Activated naive CD4-positive, alpha-beta T cell treated with anti-CD3 and anti-CD28 coated beads for 36 hours (primary cell): ENCODE measurements around the gene CCT6B. TPM values are rescaled to one million over a fixed set of nuclear protein-coding genes. Genes with fewer than 3 reads are reported as not detected.

ENCODE experiments used
- CTCF ChIA-PET: fragments of 350-600 bp; sonication (Branson Sonifier 250); formaldehyde crosslinking; loops from one replicate; lab custom pipeline; 2021; ENCODE audit warnings: antibody characterized with exemption; lab: Charles Lee
- DNase-seq: peaks from one replicate; pipeline ENCODE4 v3.0.0-alpha.2; 2020
- H3K27ac Mint-ChIP-seq: one replicate; pipeline ENCODE4 v1.8.0; 2021; ENCODE audit warnings: mild to moderate bottlenecking, mixed read lengths
- H3K27me3 Mint-ChIP-seq: one replicate; pipeline ENCODE4 v1.8.0; 2021; ENCODE audit warnings: low read depth, mixed read lengths
- H3K36me3 Mint-ChIP-seq: one replicate; pipeline ENCODE4 v1.8.0; 2021; ENCODE audit warnings: low read depth, mixed read lengths
- H3K4me1 Mint-ChIP-seq: one replicate; pipeline ENCODE4 v1.8.0; 2021; ENCODE audit warnings: low read depth, mixed read lengths
- H3K4me3 Mint-ChIP-seq: one replicate; pipeline ENCODE4 v1.8.0; 2021; ENCODE audit warnings: mild to moderate bottlenecking, moderate library complexity, mixed read lengths
- H3K9me3 Mint-ChIP-seq: one replicate; pipeline ENCODE4 v1.8.0; 2021; ENCODE audit warnings: mixed read lengths
- intact Hi-C: fragments of 100-400 bp; cut with micrococcal nuclease; formaldehyde crosslinking; loops from one replicate; pipeline ENCODE4 v1.15.1; 2023
- total RNA-seq, 2 experiments: library from RNA; stranded (reverse); gene quantifications; one replicate each; pipeline ENCODE4 v1.2.3, GENCODE V29; 2021

CCT6B gene
- total RNA-seq, 2 experiments from 2014 or later: 0.69 to 1.5 TPM

DNA sequence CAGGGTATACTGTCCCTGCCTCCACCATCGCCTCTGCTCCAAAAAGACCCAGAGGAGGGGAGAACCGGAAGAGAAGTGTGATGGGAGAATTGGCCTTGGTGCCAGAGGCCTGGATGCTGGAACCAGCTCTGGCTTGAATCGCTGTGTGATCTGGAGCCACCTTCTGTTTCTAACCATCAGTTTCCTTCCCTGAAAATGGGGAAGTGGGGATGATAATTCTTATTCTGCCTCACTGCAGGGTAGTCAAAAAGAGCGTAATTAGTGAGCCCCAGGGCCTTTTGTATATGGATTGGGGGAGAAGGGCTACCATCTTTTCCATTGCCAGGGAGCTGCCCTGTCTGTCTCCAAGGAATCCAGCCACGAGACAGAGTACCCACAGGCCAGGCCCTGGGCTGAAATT, 52.2 kb downstream of the CCT6B start:
- H3K36me3 Mint-ChIP-seq: no peaks in the 10 kb centered on the region

DNA sequence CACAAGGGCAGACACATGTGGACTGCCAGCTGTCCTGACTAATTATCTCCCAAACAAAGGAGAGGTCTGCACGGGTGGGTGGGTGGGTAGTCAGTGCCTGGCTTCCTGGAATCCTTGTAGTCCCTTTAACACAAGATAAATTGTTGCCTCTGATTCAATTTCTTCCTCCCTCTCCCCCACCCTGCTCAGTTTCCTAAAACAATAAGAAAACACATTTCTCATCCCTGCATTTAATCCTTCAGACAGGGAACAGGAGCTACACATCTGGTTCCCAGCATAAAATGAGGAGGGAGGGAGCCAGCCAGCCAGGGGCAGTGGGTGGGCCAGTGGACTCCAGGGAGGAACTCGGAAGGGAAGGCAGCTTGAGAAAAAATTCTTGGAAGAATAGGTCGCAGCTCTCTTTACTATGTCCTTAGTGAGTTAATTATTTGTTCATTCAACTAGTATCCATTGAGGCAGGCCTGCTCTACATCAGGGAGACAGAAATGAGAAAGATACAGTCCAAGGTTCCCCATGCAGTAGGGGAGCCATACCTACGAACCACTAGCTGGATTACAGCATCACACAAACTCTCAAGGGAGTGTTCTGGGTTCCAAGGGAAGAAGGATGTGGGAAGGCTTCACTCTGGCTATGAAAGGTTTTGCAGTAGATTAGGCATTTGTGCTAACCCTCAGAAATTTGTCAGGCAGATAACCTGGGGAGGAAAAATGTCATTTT, 58.3 kb downstream of the CCT6B start:
- Mint-ChIP-seq H3K27ac (no peak overlapping the region), H3K4me1 (no peaks in the 10 kb centered on the region)
- CTCF ChIA-PET: interaction anchor here (0.6 kb wide), 1 partner anchor 115 kb away, joined by 5 read pairs; no protein-coding TSS in a partner anchor

More for the DNA sequence above, 52.2 kb downstream of the CCT6B start:
- Mint-ChIP-seq H3K27me3 (no peaks in the 10 kb centered on the region), H3K4me3 (no peak overlapping the region), H3K4me1 (no peaks in the 10 kb centered on the region), H3K9me3 (no peaks in the 10 kb centered on the region), H3K27ac (no peak overlapping the region)
- CTCF ChIA-PET: no interaction called here
- intact Hi-C loops: no loop called here
- DNase-seq: no peak

DNA sequence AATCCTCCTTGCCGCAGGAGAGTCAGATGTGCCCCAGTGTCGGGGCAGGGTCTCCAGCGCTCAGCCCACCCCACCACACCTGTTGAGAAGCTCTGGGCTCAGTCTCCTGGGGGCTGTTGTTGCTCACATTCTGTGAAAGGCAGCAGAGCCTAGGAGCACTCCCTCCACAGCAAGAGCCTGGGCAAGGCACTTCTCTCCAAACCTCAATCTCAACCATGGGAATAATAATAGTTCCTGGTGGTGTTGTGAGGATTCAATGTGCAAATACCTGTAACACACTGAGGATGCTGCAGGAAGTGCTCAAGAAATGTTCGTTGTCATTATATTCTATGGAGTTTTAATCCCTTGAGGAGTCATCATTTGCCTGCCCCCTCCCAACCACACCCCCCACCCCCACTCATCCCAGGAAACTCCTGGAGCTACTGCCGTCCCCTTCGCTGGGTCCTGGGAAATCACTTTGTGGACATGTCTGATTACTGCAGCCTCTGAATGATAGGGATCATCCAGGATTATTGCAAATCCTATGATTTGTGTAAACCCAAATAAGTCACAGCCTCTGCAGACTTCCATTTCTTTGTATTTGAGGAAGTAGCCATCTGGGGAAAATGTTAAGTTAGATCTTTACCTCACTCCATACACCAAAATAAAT, 61.5 kb downstream of the CCT6B start:
- H3K4me1 Mint-ChIP-seq: no peaks in the 10 kb centered on the region
- H3K36me3 Mint-ChIP-seq: no peaks in the 10 kb centered on the region
- H3K4me3 Mint-ChIP-seq: no peak overlapping the region
- no peak for DNase-seq
- intact Hi-C loops: no loop called here
- no peaks in the 10 kb centered on the region for H3K9me3 Mint-ChIP-seq
- H3K27ac Mint-ChIP-seq: no peak overlapping the region
- peaks cover 18% of the 10 kb centered on the region for H3K27me3 Mint-ChIP-seq
- CTCF ChIA-PET: no interaction called here

More for the DNA sequence above, 58.3 kb downstream of the CCT6B start:
- H3K4me3 Mint-ChIP-seq: no peak overlapping the region
- intact Hi-C loops: no loop called here
- no peak for DNase-seq
- peaks cover 4% of the 10 kb centered on the region for H3K27me3 Mint-ChIP-seq
- no peaks in the 10 kb centered on the region for H3K9me3 Mint-ChIP-seq
- no peaks in the 10 kb centered on the region for H3K36me3 Mint-ChIP-seq

DNA sequence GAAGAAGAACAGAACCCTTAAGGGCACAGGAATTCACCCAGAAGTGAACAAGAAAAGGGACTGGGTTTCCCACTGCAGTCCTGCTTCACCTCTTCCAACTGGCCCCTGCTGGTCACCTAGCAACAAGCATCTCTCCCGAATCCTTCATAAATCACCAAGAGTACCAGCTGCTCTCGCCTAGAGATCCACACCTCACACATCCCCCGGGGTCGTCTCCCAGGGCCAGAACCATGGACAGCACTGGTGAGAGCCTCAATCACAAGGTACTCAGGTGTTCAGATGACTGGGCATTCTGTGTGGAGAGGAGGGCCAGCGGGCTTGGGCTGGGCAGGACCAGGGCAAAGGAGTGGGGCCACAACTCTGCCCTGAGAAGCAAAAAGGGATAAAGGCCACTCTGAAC, 65.9 kb downstream of the CCT6B start:
- CTCF ChIA-PET: no interaction called here
- H3K36me3 Mint-ChIP-seq: no peaks in the 10 kb centered on the region
- intact Hi-C loops: no loop called here
- H3K4me3 Mint-ChIP-seq: no peak overlapping the region
- no peak for DNase-seq
- no peak overlapping the region for H3K27ac Mint-ChIP-seq
- H3K27me3 Mint-ChIP-seq: peaks cover 18% of the 10 kb centered on the region
- H3K9me3 Mint-ChIP-seq: no peaks in the 10 kb centered on the region
- H3K4me1 Mint-ChIP-seq: no peaks in the 10 kb centered on the region

DNA sequence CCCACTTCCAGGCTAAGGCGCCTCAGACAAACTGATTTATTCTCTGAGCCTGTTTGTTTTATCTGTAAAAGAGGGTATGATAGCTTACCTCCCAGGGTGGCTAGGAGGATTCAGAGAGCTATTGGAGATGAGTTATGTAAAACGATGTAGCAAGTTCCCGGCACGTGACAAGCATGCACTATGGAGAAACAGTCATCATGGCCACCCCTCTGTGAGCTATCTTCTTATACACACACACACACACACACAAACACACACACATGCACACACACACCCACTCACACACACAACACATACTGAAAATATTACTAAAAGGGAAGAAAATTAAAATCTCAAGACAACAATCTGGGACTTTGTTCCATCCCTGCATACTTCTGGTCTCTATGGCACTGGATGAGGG, 66.3 kb downstream of the CCT6B start:
- H3K27me3 Mint-ChIP-seq: peaks cover 15% of the 10 kb centered on the region
- CTCF ChIA-PET: no interaction called here
- no peaks in the 10 kb centered on the region for H3K9me3 Mint-ChIP-seq
- H3K4me1 Mint-ChIP-seq: no peaks in the 10 kb centered on the region
- H3K4me3 Mint-ChIP-seq: no peak overlapping the region
- H3K27ac Mint-ChIP-seq: no peak overlapping the region
- no peak for DNase-seq
- intact Hi-C loops: no loop called here
- H3K36me3 Mint-ChIP-seq: no peaks in the 10 kb centered on the region

DNA sequence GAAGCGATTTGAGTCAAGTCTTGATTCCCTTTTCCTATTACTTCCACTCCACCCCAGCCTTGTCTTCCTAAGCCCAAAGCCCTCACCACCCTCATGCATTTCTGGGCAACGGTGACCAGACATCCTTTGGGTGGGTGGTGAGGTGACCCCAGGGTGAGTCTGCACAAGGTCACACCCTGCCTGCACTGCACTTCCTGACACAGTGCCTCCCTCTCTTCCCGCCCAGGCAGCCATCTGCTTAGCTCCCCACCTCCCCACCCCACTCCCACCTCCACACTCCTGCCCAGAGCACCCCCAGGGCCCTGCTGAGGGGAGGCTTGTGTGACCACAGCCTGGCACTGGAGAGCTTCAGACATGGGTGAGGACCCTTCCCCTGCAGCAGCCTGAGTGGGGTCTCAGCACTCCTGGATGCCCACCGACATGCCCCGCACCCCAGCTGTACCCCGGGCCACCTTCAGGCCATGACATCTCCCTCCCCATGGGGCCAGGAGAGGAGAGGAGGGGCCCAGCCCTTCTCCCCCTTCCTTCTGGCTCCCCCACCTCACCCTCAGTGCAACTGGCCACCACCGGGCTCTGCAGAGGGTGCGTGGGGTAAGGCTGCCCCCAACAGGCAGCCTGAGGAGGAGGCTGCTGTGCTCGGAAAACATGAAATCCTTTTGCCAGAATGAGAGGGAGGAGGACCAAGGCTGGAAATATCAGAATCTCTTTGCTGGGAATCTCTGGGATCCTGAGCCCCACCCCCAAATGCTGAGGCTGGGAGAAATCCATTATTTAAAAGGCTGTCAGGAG, 68.6 kb downstream of the CCT6B start:
- no peak overlapping the region for H3K27ac Mint-ChIP-seq
- H3K4me3 Mint-ChIP-seq: no peak overlapping the region
- CTCF ChIA-PET: interaction anchor here (1.4 to 1.5 kb wide), 2 partner anchors 346 to 350 kb away, joined by 3 to 4 read pairs; no protein-coding TSS in a partner anchor
- peaks cover 10% of the 10 kb centered on the region for H3K27me3 Mint-ChIP-seq
- intact Hi-C loops: loop anchor here (2.0 kb wide), 1 partner anchor 350 kb away; no protein-coding TSS in a partner anchor
- H3K4me1 Mint-ChIP-seq: no peaks in the 10 kb centered on the region
- H3K9me3 Mint-ChIP-seq: no peaks in the 10 kb centered on the region
- H3K36me3 Mint-ChIP-seq: no peaks in the 10 kb centered on the region
- DNase-seq: peak; percentile 9

DNA sequence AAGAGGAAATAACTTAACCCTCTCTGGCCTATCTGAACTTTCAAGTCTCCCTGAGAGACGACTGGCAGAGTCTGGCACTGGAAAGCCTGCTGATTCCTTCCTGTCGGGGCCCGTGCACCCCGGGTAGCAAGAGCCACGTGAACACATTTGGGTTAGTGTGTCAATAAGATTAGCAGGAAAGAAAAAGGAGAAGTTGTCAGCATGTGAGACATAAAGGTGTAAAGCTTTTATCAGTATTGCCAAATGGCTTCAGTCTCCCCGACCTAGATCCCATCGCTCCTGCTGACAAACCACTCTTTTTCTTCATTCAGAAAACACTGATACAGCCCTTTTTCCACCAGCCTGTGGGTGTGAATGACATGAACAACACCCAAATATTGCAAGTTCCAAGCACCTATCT, 74.4 kb downstream of the CCT6B start:
- intact Hi-C loops: no loop called here
- no peak overlapping the region for H3K27ac Mint-ChIP-seq
- DNase-seq: no peak
- no peak overlapping the region for H3K4me3 Mint-ChIP-seq
- H3K36me3 Mint-ChIP-seq: no peaks in the 10 kb centered on the region
- CTCF ChIA-PET: no interaction called here
- H3K27me3 Mint-ChIP-seq: peaks cover 2% of the 10 kb centered on the region
- H3K9me3 Mint-ChIP-seq: no peaks in the 10 kb centered on the region
- H3K4me1 Mint-ChIP-seq: peaks cover 9% of the 10 kb centered on the region

DNA sequence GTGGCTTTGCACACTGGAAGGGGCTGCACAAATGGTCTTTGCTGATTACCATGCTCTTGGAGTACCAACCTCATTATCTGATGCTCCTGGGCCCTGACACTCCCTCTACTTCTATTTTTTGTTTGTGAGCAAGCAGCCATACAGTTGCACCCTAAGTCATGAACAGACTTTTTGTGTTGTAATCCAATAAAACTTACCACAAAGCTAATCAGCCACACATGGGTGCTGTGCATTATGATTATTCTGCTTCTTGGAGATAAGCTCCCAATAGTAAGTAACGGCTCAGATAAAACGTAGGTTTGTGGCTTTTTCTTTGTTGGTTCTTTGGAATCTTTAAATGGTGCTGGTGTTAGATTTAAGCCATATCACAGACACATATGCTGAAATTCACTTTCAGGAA, 76.2 kb downstream of the CCT6B start:
- peaks cover 9% of the 10 kb centered on the region for H3K4me1 Mint-ChIP-seq
- H3K27ac Mint-ChIP-seq: no peak overlapping the region
- H3K36me3 Mint-ChIP-seq: no peaks in the 10 kb centered on the region
- H3K4me3 Mint-ChIP-seq: no peak overlapping the region
- H3K27me3 Mint-ChIP-seq: peaks cover 2% of the 10 kb centered on the region
- intact Hi-C loops: no loop called here
- peaks cover 2% of the 10 kb centered on the region for H3K9me3 Mint-ChIP-seq
- CTCF ChIA-PET: no interaction called here
- no peak for DNase-seq

DNA sequence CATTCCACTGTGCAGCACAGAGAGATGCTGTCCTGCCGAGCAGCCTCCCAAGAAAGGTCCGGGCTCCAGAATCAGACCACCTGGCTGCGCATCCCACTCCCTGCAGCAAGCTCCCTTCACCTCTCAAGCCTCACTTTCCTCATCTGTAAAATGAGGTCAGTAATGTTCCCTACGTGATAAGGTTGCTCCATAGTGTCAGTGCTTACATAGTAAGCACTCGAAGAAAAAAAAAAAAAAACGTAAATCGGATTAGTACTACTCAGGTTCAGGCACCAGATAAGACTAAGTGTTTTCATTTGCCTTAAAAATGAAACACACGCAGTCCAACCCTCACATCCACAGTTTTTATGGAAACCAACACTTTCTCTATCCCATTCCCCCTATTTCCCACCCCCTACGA, 76.7 kb downstream of the CCT6B start:
- intact Hi-C loops: no loop called here
- no peak overlapping the region for H3K4me3 Mint-ChIP-seq
- no peaks in the 10 kb centered on the region for H3K36me3 Mint-ChIP-seq
- no peak overlapping the region for H3K27ac Mint-ChIP-seq
- peaks cover 2% of the 10 kb centered on the region for H3K27me3 Mint-ChIP-seq
- CTCF ChIA-PET: no interaction called here
- no peak for DNase-seq
- H3K9me3 Mint-ChIP-seq: peaks cover 2% of the 10 kb centered on the region
- H3K4me1 Mint-ChIP-seq: peaks cover 9% of the 10 kb centered on the region

DNA sequence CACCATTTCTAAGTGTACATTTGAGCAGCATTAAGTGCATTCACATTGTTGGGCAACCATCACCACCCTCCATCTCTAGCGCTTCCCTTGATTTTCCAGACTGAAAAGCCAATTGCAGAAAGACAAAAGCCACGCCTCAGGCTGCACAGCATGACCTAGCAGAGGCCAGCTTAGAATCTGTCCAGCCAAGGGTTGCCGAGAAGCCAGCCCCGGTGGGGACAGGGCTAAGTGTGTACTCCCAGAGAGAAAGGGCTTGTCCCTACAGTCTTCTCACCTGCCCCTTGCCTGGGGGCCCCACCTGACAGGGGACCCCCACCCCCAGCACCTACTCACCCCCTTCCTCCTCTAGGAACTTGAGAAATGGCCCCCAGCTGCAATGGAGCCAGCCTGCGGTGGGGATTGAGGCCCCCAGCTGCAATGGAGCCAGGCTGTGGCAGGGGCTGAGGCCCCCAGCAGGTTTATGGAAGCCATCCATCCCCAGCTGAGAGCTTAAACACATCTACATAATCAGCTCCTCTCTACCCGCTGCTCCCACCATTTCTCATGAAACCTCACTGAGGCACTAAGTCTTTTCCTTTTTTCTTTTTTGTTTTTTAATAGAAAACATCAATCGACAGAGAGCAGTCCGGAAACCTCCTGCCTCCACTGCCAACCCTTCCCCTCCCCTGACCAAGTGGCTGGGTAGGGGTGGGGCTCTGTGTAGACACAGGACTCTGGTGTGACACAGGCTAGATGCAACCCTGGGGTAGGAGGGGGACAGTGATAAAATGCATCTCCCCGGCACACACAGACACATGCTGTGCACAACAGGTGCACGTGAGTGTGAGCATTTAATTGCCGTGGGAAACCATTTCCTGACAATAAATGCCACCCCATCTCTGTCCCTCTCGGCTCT, 77.9 kb downstream of the CCT6B start:
- DNase-seq: no peak
- intact Hi-C loops: no loop called here
- Mint-ChIP-seq H3K9me3 (peaks cover 2% of the 10 kb centered on the region), H3K27ac (no peak overlapping the region), H3K27me3 (peaks cover 2% of the 10 kb centered on the region), H3K4me1 (peaks cover 9% of the 10 kb centered on the region), H3K36me3 (no peaks in the 10 kb centered on the region), H3K4me3 (no peak overlapping the region)
- CTCF ChIA-PET: no interaction called here

DNA sequence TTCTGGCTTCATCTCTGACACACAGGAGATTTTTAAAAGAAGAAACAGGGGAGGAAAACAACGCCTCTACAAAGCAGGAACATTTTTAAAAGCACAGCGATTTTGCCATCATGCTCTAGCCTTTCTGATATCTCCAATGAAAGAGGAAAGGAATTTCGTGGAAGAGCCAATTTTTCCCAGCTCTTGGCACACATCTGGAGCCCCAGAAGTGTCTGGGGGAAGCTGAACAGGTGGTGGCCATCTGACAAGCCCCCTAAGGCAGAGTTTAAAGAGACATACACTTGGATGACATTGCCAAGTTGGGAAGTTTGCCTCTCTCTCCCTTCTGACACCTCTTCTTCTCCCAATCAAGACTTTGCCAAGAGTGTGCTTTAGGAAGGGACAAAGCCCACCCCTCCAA, 82.1 kb downstream of the CCT6B start:
- no peaks in the 10 kb centered on the region for H3K4me1 Mint-ChIP-seq
- CTCF ChIA-PET: no interaction called here
- H3K27me3 Mint-ChIP-seq: no peaks in the 10 kb centered on the region
- intact Hi-C loops: no loop called here
- peaks cover 2% of the 10 kb centered on the region for H3K9me3 Mint-ChIP-seq
- no peak for DNase-seq
- no peak overlapping the region for H3K4me3 Mint-ChIP-seq
- H3K27ac Mint-ChIP-seq: no peak overlapping the region
- H3K36me3 Mint-ChIP-seq: no peaks in the 10 kb centered on the region
